Lower leg skin (tissue), 4 donors: ENCODE data around the gene CRTC1. TPM values are rescaled to one million over a fixed set of nuclear protein-coding genes. Genes with fewer than 3 reads are reported as not detected.

ENCODE experiments used
- DNase-seq, 2 donors: peaks; one replicate each; pipeline ENCODE4 v3.0.0-alpha.2; 2019; ENCODE audit warnings: low spot score in 2 of 2
- H3K4me3 ChIP-seq: fragments of 200-600 bp; sonication (generic); 2 replicates; pipeline ENCODE4 v1.5.1; 2017; ENCODE audit warnings: mild to moderate bottlenecking, low read depth; ENCODE audit not compliant: poor library complexity, severe bottlenecking
- CTCF ChIP-seq, 3 donors: fragments of 450-650 bp; IDR thresholded peaks; one replicate each; pipeline ENCODE4 v1.5.1; 2016; ENCODE audit warnings: antibody characterized with exemption in 3 of 3, mild to moderate bottlenecking in 3 of 3, moderate library complexity in 2 of 3
- POLR2A ChIP-seq, 2 donors: fragments of 450-650 bp; IDR thresholded peaks; one replicate each; pipeline ENCODE4 v1.6.1; 2016 to 2017; ENCODE audit warnings: antibody characterized with exemption in 2 of 2, mild to moderate bottlenecking in 1 of 2, moderate library complexity in 1 of 2
- WGBS, 2 donors: methylation state at CpG; one replicate each; pipeline ENCODE4 v1.1.5; 2018; 5-methylcytosine and 5-hydroxymethylcytosine counted together
- intact Hi-C: fragments of 100-400 bp; cut with DNase I; formaldehyde crosslinking; loops from one replicate; pipeline ENCODE4 v1.15.0; 2023; ENCODE audit warnings: low total_unique reads
- total RNA-seq, 4 donors: library from RNA; depleted of rRNA; stranded (reverse); fragments of >200 nt; gene quantifications; one replicate each; pipeline ENCODE4 v1.1.0, GENCODE V29; 2016

Gene CRTC1
- total RNA-seq, 4 donors from 2014 or later = 2.1 to 5.5 (median 4.2) TPM

GRCh38 chr19:18794692-18795091, 111.2 kb downstream of the CRTC1 start:
- WGBS, 2 donors = 94 to 96% methylated on average over 6 of the region's 6 CpGs
- no peak for DNase-seq
- intact Hi-C loops = no loop called here
- H3K4me3 ChIP-seq = no peak overlapping the region
- no peak for TF ChIP-seq CTCF (IDR thresholded peaks at IDR 0.05)
- TF ChIP-seq POLR2A (IDR thresholded peaks at IDR 0.05) = no peak

- TF ChIP-seq CTCF (IDR thresholded peaks at IDR 0.05) = no peak
- TF ChIP-seq POLR2A (IDR thresholded peaks at IDR 0.05) = no peak
- no peak for DNase-seq
- intact Hi-C loops = no loop called here
- WGBS, 2 donors = 15 to 19% methylated on average over 9 to 17 of the region's 21 CpGs
- H3K4me3 ChIP-seq = no peak overlapping the region
These were observed 112.1 kb downstream of the CRTC1 start for GRCh38 chr19:18795540-18795939.

GRCh38 chr19:18796239-18796638, 112.8 kb downstream of the CRTC1 start:
- WGBS, 2 donors = 63 to 70% methylated on average over 2 of the region's 2 CpGs
- DNase-seq = no peak
- no peak overlapping the region for H3K4me3 ChIP-seq
- intact Hi-C loops = no loop called here
- TF ChIP-seq POLR2A (IDR thresholded peaks at IDR 0.05) (no peak), CTCF (IDR thresholded peaks at IDR 0.05) (no peak)

GRCh38 chr19:18798384-18799352, 115.2 kb downstream of the CRTC1 start:
- intact Hi-C loops = no loop called here
- no peak for DNase-seq
- TF ChIP-seq CTCF (IDR thresholded peaks at IDR 0.05) = no peak
- TF ChIP-seq POLR2A (IDR thresholded peaks at IDR 0.05) = no peak
- 52% methylated on average over 22 of the region's 22 CpGs for WGBS, 2 donors
- no peak overlapping the region for H3K4me3 ChIP-seq

- no peak overlapping the region for H3K4me3 ChIP-seq
- DNase-seq = no peak
- TF ChIP-seq CTCF (IDR thresholded peaks at IDR 0.05) (no peak), POLR2A (IDR thresholded peaks at IDR 0.05) (no peak)
- intact Hi-C loops = no loop called here
These were observed 116.0 kb downstream of the CRTC1 start for GRCh38 chr19:18799389-18799970.
